Naive B cell (primary cell): ENCODE measurements around the gene MKRN2. TPM values are rescaled to one million over a fixed set of nuclear protein-coding genes. Genes with fewer than 3 reads are reported as not detected.
A peak's percentile ranks its signal among the peaks of the same experiment; 100 is the strongest.
"Not testable (repeated sequence)": the region's sequence is repeated elsewhere in the genome, so short reads cannot be mapped to it uniquely, and the experiment has no call there.

Experiments
- ATAC-seq, 2 donors: fragments of 150-1000 bp; cut with Tn5 transposase; 2 replicates each; pipeline ENCODE4 v1.10.0; 2021; ENCODE audit warnings: low read depth in 2 of 2, mild to moderate bottlenecking in 2 of 2, moderate library complexity in 2 of 2
- DNase-seq: peaks from one replicate; pipeline ENCODE4 v3.0.0; 2022
- H3K27ac Mint-ChIP-seq, 6 donors: one replicate each; pipeline ENCODE4 v1.8.0; 2020 to 2022; ENCODE audit warnings: mild to moderate bottlenecking in 6 of 6, mixed read lengths in 6 of 6, moderate library complexity in 5 of 6, inconsistent platforms in 2 of 6
- H3K27me3 Mint-ChIP-seq, 3 donors: one replicate each; pipeline ENCODE4 v1.8.0; 2021 to 2022; ENCODE audit warnings: mixed read lengths in 3 of 3, mild to moderate bottlenecking in 1 of 3
- H3K36me3 Mint-ChIP-seq, 2 donors: one replicate each; pipeline ENCODE4 v1.8.0; 2020 to 2022; ENCODE audit warnings: mixed read lengths in 2 of 2, inconsistent platforms in 1 of 2, mild to moderate bottlenecking in 1 of 2
- H3K4me1 Mint-ChIP-seq, 3 donors: one replicate each; pipeline ENCODE4 v1.8.0; 2020 to 2022; ENCODE audit warnings: mixed read lengths in 3 of 3, inconsistent platforms in 1 of 3, mild to moderate bottlenecking in 1 of 3, moderate library complexity in 1 of 3
- H3K4me3 Mint-ChIP-seq, 8 donors: one replicate each; pipeline ENCODE4 v1.8.0; 2020 to 2022; ENCODE audit warnings: mild to moderate bottlenecking in 8 of 8, mixed read lengths in 8 of 8, moderate library complexity in 8 of 8, inconsistent platforms in 2 of 8
- H3K9me3 Mint-ChIP-seq, 7 donors: one replicate each; pipeline ENCODE4 v1.8.0; 2020 to 2022; ENCODE audit warnings: mixed read lengths in 7 of 7, mild to moderate bottlenecking in 5 of 7, inconsistent platforms in 2 of 7, moderate library complexity in 1 of 7
- polyA plus RNA-seq, 6 donors: library from polyadenylated mRNA; unstranded; fragments of 300-500 nt; fragmentation: Illumina TruSeq; gene quantifications; one replicate each; pipeline ENCODE4 v1.2.3, GENCODE V29; 2021; ENCODE audit warnings: low read depth in 6 of 6

MKRN2 gene
- polyA plus RNA-seq, 6 donors from 2014 or later, result 35.7 to 54.4 (median 51.4) TPM

GRCh38 chr3:12608376-12608775, 51.5 kb downstream of the MKRN2 start:
- no peak for DNase-seq
- Mint-ChIP-seq H3K4me3 (no peak overlapping the region), H3K9me3 (no peaks in the 10 kb centered on the region), H3K4me1 (peaks cover 1 to 8% (median 5%) of the 10 kb centered on the region in 3 donors), H3K36me3 (peaks cover 2 to 22% of the 10 kb centered on the region in 2 donors), H3K27me3 (no peaks in the 10 kb centered on the region), H3K27ac (peak overlapping the region in 1 of 6 donors; percentile 24)
- no peak for ATAC-seq

DNA sequence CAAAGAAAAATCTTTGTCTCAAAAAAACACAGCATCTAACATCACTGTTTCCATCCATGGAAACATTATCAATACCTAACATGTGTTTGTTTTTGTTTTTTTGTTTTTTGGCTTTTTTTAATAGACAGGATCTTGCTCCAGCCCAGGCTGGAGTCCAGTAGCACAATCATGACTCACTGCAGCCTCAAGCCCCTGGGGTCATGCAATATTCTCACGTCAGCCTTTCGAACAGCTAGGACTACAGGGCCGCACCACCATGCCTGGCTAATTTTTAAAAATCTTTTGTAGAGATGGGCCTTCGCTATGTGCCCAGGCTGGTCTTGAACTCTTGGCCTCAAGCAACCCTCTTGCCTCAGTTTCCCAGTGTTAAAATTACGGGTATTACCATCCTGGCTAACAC, 54.2 kb downstream of the MKRN2 start:
- Mint-ChIP-seq H3K27ac (no peak overlapping the region), H3K27me3 (no peaks in the 10 kb centered on the region), H3K4me1 (peaks cover 6 to 19% (median 11%) of the 10 kb centered on the region in 3 donors), H3K9me3 (no peaks in the 10 kb centered on the region), H3K36me3 (peaks cover 10 to 19% of the 10 kb centered on the region in 2 donors), H3K4me3 (no peak overlapping the region)
- DNase-seq (no peak), ATAC-seq (no peak)

GRCh38 chr3:12612514-12613226, 55.8 kb downstream of the MKRN2 start:
- H3K27ac Mint-ChIP-seq, result peak overlapping the region in 1 of 6 donors; percentile 69
- no peaks in the 10 kb centered on the region for H3K27me3 Mint-ChIP-seq
- ATAC-seq (no peak), DNase-seq (no peak)
- peaks cover 10 to 19% of the 10 kb centered on the region in 2 donors for H3K36me3 Mint-ChIP-seq
- H3K4me1 Mint-ChIP-seq, result peaks cover 6 to 19% (median 11%) of the 10 kb centered on the region in 3 donors
- no peak overlapping the region for H3K4me3 Mint-ChIP-seq
- H3K9me3 Mint-ChIP-seq, result no peaks in the 10 kb centered on the region

GRCh38 chr3:12613250-12613649, 56.4 kb downstream of the MKRN2 start:
- no peaks in the 10 kb centered on the region for H3K27me3 Mint-ChIP-seq
- H3K9me3 Mint-ChIP-seq, result no peaks in the 10 kb centered on the region
- no peak overlapping the region for H3K4me3 Mint-ChIP-seq
- DNase-seq (no peak), ATAC-seq (peak; percentile 47 to 51)
- peaks cover 15 to 19% of the 10 kb centered on the region in 2 donors for H3K36me3 Mint-ChIP-seq
- H3K4me1 Mint-ChIP-seq, result peaks cover 6 to 19% (median 11%) of the 10 kb centered on the region in 3 donors
- H3K27ac Mint-ChIP-seq, result peak overlapping the region in 5 of 6 donors; percentile 7 to 89 (median 69)

DNA sequence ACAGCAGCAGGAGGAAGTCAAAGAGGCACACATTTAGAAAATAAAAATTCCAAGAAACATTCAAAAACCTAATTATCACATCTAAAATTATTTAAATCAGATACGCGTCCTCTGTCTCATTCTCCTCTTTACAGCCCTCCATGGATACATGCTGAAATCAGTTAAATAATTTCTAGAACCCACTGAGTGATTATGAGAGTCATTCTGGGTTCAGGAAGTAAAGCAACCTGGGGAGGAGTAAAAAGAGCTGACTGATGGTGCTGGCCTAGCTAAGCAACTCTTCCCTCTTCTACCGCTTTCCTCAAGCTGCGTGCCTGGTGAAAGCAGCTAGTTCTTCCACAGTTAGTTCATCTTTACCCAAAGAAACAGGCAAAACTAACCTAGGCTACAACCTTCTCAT, 58.4 kb downstream of the MKRN2 start:
- peaks cover 6 to 20% (median 11%) of the 10 kb centered on the region in 3 donors for H3K4me1 Mint-ChIP-seq
- H3K4me3 Mint-ChIP-seq, result no peak overlapping the region
- peak overlapping the region in 3 of 6 donors; percentile 3 to 41 (median 27) for H3K27ac Mint-ChIP-seq

DNA sequence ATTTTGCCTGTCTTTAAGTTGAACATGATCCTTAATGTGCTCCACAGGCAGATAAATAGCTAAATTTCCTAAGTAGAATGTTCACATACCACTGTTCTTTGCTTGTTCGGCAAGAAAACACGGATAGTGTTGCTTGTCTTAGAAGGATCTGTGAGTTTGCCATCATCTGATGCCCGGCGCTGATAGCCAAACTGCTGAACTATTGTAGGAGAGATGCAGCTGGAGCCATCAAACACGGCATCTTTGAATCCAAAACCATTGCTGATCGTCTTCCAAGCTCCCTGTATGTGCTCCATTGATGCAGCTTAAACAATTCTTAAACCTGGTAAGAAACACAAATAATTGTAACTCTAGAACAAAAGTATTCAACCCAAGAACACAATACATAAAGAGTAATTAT, 61.5 kb downstream of the MKRN2 start:
- Mint-ChIP-seq H3K36me3 (peaks cover 6 to 15% of the 10 kb centered on the region in 2 donors), H3K4me3 (no peak overlapping the region), H3K27ac (peak overlapping the region in 1 of 6 donors; percentile 27), H3K4me1 (peaks cover 17 to 39% (median 30%) of the 10 kb centered on the region in 3 donors), H3K9me3 (no peaks in the 10 kb centered on the region), H3K27me3 (no peaks in the 10 kb centered on the region)
- DNase-seq, result no peak
- no peak for ATAC-seq

More for the DNA sequence above, 58.4 kb downstream of the MKRN2 start:
- Mint-ChIP-seq H3K36me3 (peaks cover 13 to 18% of the 10 kb centered on the region in 2 donors), H3K9me3 (no peaks in the 10 kb centered on the region), H3K27me3 (no peaks in the 10 kb centered on the region)
- no peak for ATAC-seq
- DNase-seq, result no peak

- Mint-ChIP-seq H3K36me3 (peaks cover 0 to 8% of the 10 kb centered on the region in 2 donors), H3K4me3 (peak overlapping the region in 1 of 8 donors; percentile 37), H3K4me1 (peaks cover 20 to 42% (median 39%) of the 10 kb centered on the region in 3 donors), H3K27ac (peak overlapping the region in 4 of 6 donors; percentile 47 to 78 (median 74)), H3K27me3 (no peaks in the 10 kb centered on the region), H3K9me3 (no peaks in the 10 kb centered on the region)
- no peak for ATAC-seq
- DNase-seq, result no peak
Measured at GRCh38 chr3:12620305-12620704, 63.4 kb downstream of the MKRN2 start.

GRCh38 chr3:12620729-12621128, 63.8 kb downstream of the MKRN2 start:
- no peaks in the 10 kb centered on the region for H3K27me3 Mint-ChIP-seq
- no peak for DNase-seq
- H3K4me3 Mint-ChIP-seq, result no peak overlapping the region
- H3K27ac Mint-ChIP-seq, result peak overlapping the region in 4 of 6 donors; percentile 70 to 88 (median 78)
- peaks cover 0 to 8% of the 10 kb centered on the region in 2 donors for H3K36me3 Mint-ChIP-seq
- ATAC-seq, result no peak
- H3K4me1 Mint-ChIP-seq, result peaks cover 24 to 46% (median 43%) of the 10 kb centered on the region in 3 donors
- no peaks in the 10 kb centered on the region for H3K9me3 Mint-ChIP-seq

DNA sequence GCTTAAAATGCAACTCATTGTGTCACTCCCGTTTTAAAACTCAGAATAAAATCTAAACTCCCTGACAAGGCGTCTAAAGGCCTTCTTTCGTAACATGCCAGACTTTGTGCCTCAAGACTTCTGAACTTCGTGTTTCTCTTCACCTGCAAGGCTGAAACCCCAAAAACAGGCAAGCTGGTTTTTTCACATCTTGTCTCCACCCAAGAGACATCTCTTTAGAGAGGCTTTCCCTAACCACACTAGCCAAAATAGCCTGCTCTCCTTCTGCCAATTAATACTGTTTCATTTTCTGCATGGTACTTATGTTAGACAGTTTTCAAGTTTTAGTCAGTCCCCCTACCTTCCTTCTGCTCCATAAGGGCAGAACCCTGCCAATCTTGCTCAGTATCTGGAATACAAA, 65.4 kb downstream of the MKRN2 start:
- DNase-seq, result no peak
- Mint-ChIP-seq H3K27me3 (no peaks in the 10 kb centered on the region), H3K27ac (peak overlapping the region in 3 of 6 donors; percentile 57 to 82 (median 70)), H3K4me1 (peaks cover 27 to 60% (median 56%) of the 10 kb centered on the region in 3 donors), H3K36me3 (peaks cover 0 to 8% of the 10 kb centered on the region in 2 donors), H3K9me3 (no peaks in the 10 kb centered on the region), H3K4me3 (no peak overlapping the region)
- no peak for ATAC-seq

DNA sequence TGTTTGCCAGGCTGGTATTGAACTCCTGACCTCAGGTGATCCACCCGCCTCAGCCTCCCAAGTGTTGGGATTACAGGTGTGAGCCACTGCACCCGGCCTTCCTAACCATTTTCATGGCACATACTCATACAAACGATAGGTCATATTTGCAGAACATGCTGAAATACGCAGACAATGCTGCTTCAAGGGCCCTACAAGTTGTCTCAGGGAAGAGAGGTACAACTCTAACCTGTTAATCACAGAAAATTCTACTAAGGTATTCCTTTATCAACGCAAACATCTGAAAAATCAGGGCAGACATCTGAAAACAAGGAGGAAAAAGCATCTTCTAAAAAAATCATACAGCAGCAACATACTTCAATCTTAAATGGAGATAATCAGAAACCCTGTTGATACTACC, 67.2 kb downstream of the MKRN2 start:
- DNase-seq (no peak), ATAC-seq (no peak)
- Mint-ChIP-seq H3K27me3 (no peaks in the 10 kb centered on the region), H3K36me3 (no peaks in the 10 kb centered on the region), H3K4me3 (peak overlapping the region in 1 of 8 donors; percentile 5), H3K9me3 (no peaks in the 10 kb centered on the region), H3K4me1 (peaks cover 32 to 74% (median 64%) of the 10 kb centered on the region in 3 donors), H3K27ac (peak overlapping the region in 2 of 6 donors; percentile 34 to 36)

DNA sequence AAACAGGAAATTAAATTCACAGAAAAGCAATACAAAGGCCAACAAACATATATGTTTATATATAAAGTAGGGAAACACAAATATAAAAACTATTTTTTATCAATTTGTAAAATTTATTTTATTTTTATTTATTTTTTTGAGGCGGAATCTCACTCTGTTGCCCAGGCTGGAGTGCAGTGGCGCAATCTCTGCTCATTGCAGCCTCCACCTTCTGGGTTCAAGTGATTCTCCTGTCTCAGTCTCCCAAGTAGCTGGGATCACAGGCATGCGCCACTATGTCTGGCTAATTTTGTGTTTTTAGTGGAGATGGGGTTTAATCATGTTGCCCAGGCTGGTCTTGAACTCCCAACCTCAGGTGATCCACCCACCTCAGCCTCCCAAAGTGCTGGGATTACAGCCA, 68.1 kb downstream of the MKRN2 start:
- H3K4me1 Mint-ChIP-seq, result peaks cover 36 to 82% (median 72%) of the 10 kb centered on the region in 3 donors
- not testable (repeated sequence) for DNase-seq, H3K9me3 Mint-ChIP-seq, H3K27me3 Mint-ChIP-seq, ATAC-seq, H3K36me3 Mint-ChIP-seq
- peak overlapping the region in 7 of 8 donors; percentile 20 to 85 (median 68) for H3K4me3 Mint-ChIP-seq
- H3K27ac Mint-ChIP-seq, result peak overlapping the region in 2 of 6 donors; percentile 51 to 78

DNA sequence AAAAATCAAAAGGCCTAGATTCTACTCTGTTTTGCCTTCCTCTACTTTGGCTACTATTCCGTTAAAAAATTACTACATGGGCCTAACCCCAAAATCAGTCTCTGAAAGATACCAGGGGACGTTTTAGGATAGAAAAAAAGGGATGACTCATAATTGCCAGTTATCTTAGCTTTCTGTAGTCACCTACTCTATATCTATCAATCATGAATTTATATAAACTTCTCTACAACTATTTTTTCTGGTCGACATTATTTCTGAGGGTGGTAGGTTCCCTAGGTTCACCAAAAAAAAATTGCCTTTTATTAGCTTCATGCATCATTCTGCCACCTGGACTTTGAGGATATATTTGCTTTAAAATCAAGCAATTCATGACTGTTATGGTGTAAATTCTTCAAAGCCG, 70.5 kb downstream of the MKRN2 start:
- Mint-ChIP-seq H3K4me1 (peaks cover 38 to 84% (median 68%) of the 10 kb centered on the region in 3 donors), H3K27ac (peak overlapping the region in 4 of 6 donors; percentile 54 to 87 (median 71)), H3K4me3 (peak overlapping the region in 3 of 8 donors; percentile 3 to 25 (median 9)), H3K27me3 (no peaks in the 10 kb centered on the region), H3K36me3 (no peaks in the 10 kb centered on the region), H3K9me3 (no peaks in the 10 kb centered on the region)
- DNase-seq (no peak), ATAC-seq (no peak)

DNA sequence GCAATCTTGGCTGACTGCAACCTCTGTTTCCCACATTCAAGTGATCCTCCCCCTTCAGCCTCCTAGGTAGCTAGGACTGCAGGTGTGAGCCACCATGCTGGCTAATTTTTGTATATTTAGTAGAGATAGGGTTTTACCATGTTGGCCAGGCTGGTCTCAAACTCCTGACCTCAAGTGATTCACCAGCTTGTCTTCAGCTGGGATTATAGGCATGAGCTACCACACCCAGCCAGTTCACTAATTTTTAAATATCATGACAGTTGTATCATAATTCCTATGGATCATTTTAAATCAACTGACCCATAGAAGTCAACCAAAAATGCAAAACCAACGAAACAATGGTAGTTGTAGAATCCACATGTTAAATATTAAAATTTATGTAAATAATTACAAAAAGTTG, 71.9 kb downstream of the MKRN2 start:
- no peaks in the 10 kb centered on the region for H3K9me3 Mint-ChIP-seq
- H3K4me1 Mint-ChIP-seq, result peaks cover 35 to 87% (median 64%) of the 10 kb centered on the region in 3 donors
- DNase-seq (no peak), ATAC-seq (no peak)
- no peak overlapping the region for H3K4me3 Mint-ChIP-seq
- no peak overlapping the region for H3K27ac Mint-ChIP-seq
- no peaks in the 10 kb centered on the region for H3K27me3 Mint-ChIP-seq
- H3K36me3 Mint-ChIP-seq, result no peaks in the 10 kb centered on the region

DNA sequence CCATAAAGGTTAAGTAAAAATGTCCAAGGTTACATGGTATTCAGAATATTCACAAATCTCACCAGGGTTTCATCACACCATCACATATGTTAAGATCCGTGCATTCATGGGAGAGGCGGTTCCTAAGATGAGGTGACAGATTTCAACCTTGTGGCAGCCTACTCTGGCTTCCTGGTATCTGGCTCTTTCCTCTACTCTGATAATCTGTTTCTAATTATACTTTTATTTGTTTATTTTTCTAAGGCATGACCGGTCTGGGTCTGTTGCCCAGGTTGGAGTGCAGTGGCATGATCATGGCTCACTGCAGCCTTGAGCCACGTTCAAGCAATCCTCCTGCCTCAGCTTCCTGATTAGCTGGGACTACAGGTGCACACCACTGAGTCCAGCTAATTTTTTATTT, 72.7 kb downstream of the MKRN2 start:
- Mint-ChIP-seq H3K4me3 (no peak overlapping the region), H3K27me3 (no peaks in the 10 kb centered on the region), H3K9me3 (no peaks in the 10 kb centered on the region), H3K36me3 (no peaks in the 10 kb centered on the region), H3K4me1 (peaks cover 29 to 86% (median 64%) of the 10 kb centered on the region in 3 donors), H3K27ac (peak overlapping the region in 2 of 6 donors; percentile 57 to 70)
- DNase-seq, result no peak
- no peak for ATAC-seq
